Muscle of leg (tissue), 11 donors: ENCODE results near the gene MOB2. TPM values are rescaled to one million over a fixed set of nuclear protein-coding genes. Genes with fewer than 3 reads are reported as not detected.
A peak's percentile ranks its signal among the peaks of the same experiment; 100 is the strongest.

ENCODE experiments used
- DNase-seq: peaks from one replicate; pipeline ENCODE4 v3.0.0; 2013
- H3K27ac ChIP-seq: one replicate; pipeline ENCODE4 v1.5.1; 2013; ENCODE audit warnings: mild to moderate bottlenecking, low read length, control low read depth
- H3K27me3 ChIP-seq: one replicate; pipeline ENCODE4 v1.6.1; 2013; ENCODE audit warnings: low read length; ENCODE audit not compliant: control insufficient read depth, insufficient read depth
- H3K36me3 ChIP-seq: one replicate; pipeline ENCODE4 v1.6.1; 2013; ENCODE audit warnings: low read length; ENCODE audit not compliant: control insufficient read depth, insufficient read depth
- H3K4me1 ChIP-seq: one replicate; pipeline ENCODE4 v1.6.1; 2013; ENCODE audit warnings: low read length; ENCODE audit not compliant: control insufficient read depth, insufficient read depth
- H3K4me3 ChIP-seq: one replicate; pipeline ENCODE4 v1.5.1; 2013; ENCODE audit warnings: low read length, control low read depth
- H3K9me3 ChIP-seq: replicated peaks from 2 replicates; pipeline ENCODE4 v1.6.1; 2013; ENCODE audit warnings: low read depth, low read length; ENCODE audit not compliant: control insufficient read depth
- WGBS: methylation state at CpG from one replicate; pipeline ENCODE4 v1.1.5; 2013; ENCODE audit warnings: missing lambda C conversion rate; ENCODE audit not compliant: insufficient coverage; 5-methylcytosine and 5-hydroxymethylcytosine counted together
- polyA plus RNA-seq, 8 donors: library from polyadenylated mRNA; unstranded; fragments of 120-200 nt; gene quantifications; one replicate each; pipeline versions ENCODE4 v1.2.1 to v1.2.3, GENCODE V29; 2013; ENCODE audit warnings: inconsistent platforms in 1 of 8, low replicate concordance in 1 of 8; ENCODE audit not compliant: insufficient read length in 8 of 8, insufficient read depth in 1 of 8
- total RNA-seq: library from RNA; stranded (reverse); fragments of 120-200 nt; gene quantifications from one replicate; pipeline ENCODE4 v1.2.4, GENCODE V29; 2013

The MOB2 gene
- total and polyA plus RNA-seq, 9 donors, result 21.4 to 28.2 (median 25.0) TPM

DNA sequence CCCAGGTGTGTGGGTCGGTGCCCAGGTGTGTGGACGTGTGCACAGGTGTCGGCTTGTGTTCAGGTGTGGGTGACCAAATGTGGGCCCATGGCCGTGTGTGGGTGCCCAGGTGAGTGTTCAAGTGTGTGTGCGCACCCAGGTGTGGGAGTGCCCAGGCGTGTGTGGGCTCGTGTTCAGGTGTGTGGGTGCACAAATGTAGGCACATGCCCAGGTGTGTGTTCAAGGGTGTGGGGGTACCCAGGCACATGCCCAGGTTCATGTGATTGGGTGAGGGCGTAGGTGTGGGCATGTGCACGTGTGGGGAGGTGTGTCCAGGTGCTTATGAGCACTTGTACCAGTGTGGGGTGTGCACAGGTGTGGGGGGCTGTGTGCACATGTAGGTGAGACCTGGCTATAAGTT, 42.8 kb downstream of the MOB2 start:
- no peaks in the 10 kb centered on the region for H3K4me1 ChIP-seq
- 86% methylated on average over 8 of the region's 9 CpGs for WGBS
- H3K27me3 ChIP-seq, result peaks cover 4% of the 10 kb centered on the region
- no peak for DNase-seq
- no peaks in the 10 kb centered on the region for H3K36me3 ChIP-seq
- H3K4me3 ChIP-seq, result no peak overlapping the region
- H3K27ac ChIP-seq, result no peak overlapping the region
- H3K9me3 ChIP-seq, result no peaks in the 10 kb centered on the region

DNA sequence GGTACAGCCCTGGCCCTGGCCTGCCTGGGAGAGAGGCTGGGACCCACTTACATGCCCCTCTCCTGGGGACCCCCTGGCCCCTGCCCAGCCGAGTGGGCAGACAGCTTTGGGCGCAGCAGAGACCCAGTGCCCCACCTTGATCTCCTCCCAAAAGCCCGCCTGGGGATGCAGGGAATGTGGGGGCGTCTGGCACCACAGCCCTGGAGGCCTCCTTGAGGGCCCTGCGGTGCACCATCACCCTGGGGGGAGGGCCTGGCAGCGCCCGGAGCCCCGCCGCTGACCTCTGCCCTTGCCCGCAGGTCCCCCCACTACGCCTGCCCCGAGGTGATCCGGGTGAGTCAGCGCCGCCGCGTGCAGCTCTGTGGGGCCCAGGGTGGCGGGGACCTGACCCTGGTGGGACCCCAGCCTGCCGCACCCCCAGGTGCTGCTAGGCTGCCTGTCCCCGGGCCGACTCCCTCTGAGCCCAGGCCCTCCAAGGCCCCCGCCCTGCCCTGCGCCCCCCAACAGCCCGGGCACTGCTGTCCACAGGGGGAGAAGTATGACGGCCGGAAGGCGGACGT, 43.7 kb downstream of the MOB2 start:
- Histone ChIP-seq H3K9me3 (no peaks in the 10 kb centered on the region), H3K27me3 (peaks cover 4% of the 10 kb centered on the region), H3K4me1 (peaks cover 3% of the 10 kb centered on the region), H3K27ac (no peak overlapping the region), H3K4me3 (no peak overlapping the region), H3K36me3 (no peaks in the 10 kb centered on the region)
- WGBS, result 91% methylated on average over 23 of the region's 28 CpGs
- DNase-seq, result no peak

DNA sequence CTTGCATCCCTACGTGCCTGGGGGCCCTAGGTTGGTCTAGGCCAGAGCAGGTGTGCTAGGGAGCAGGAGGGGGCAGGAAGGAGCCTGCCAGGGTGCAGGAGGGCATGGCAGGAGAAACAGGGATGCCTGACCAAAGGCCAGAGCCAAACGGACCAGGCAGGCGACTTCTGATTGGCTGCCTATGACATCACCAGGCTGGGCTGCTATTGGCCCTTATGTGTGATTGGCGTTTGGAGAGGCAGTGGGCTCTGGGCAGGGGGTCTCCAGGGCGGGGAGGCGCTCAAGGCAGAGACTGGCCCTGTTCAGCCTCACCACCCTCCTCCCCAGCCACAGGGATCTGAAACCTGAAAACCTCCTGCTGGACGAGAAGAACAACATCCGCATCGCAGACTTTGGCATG, 44.4 kb downstream of the MOB2 start:
- Histone ChIP-seq H3K4me3 (no peak overlapping the region), H3K36me3 (no peaks in the 10 kb centered on the region), H3K27me3 (peaks cover 4% of the 10 kb centered on the region), H3K9me3 (no peaks in the 10 kb centered on the region), H3K27ac (no peak overlapping the region), H3K4me1 (peaks cover 9% of the 10 kb centered on the region)
- DNase-seq, result no peak
- 43% methylated on average over 6 of the region's 9 CpGs for WGBS

DNA sequence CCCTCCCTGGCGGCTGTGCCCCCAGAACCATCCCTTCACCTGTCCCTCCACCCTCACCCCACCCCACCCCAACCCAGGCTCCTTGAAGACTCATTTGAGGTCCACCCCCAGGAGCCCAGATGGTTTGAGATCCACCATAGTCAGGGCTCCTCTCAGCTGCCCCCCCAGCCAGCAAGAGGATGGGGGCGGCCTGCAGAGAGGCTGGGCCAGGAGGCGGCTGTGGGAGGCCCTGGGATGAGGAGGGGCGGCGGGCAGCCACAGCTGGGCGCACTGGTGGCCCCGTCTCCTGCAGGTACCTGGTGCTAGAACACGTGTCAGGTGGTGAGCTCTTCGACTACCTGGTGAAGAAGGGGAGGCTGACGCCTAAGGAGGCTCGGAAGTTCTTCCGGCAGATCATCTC, 46.1 kb downstream of the MOB2 start:
- DNase-seq, result no peak
- Histone ChIP-seq H3K27ac (no peak overlapping the region), H3K4me3 (no peak overlapping the region), H3K36me3 (no peaks in the 10 kb centered on the region), H3K9me3 (no peaks in the 10 kb centered on the region), H3K4me1 (peaks cover 9% of the 10 kb centered on the region), H3K27me3 (peaks cover 4% of the 10 kb centered on the region)
- WGBS, result 79% methylated on average over 8 of the region's 12 CpGs

DNA sequence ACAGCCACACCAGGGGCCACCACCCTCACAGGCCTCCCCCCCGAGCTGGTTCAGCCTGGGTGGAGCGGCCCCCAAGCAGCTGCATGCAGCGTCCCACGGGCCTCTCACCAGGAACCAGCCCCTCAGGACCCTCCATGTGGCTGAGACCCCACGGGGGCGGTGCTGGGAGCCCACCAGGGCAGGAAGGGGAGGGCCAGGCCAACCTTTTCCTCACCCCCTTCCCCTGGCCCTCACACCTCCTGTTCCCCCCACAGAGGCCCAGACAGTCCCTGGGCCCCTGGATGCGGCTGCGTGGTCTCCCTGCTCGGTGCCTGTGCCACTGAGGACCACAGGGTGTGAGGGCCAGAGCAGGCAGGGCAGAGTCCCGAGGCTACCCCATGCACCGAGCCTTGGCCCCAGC, 46.5 kb downstream of the MOB2 start:
- Histone ChIP-seq H3K27me3 (peaks cover 4% of the 10 kb centered on the region), H3K27ac (no peak overlapping the region), H3K9me3 (no peaks in the 10 kb centered on the region), H3K4me3 (no peak overlapping the region), H3K36me3 (no peaks in the 10 kb centered on the region), H3K4me1 (peaks cover 9% of the 10 kb centered on the region)
- DNase-seq, result no peak
- WGBS, result 58% methylated on average over 8 of the region's 11 CpGs

DNA sequence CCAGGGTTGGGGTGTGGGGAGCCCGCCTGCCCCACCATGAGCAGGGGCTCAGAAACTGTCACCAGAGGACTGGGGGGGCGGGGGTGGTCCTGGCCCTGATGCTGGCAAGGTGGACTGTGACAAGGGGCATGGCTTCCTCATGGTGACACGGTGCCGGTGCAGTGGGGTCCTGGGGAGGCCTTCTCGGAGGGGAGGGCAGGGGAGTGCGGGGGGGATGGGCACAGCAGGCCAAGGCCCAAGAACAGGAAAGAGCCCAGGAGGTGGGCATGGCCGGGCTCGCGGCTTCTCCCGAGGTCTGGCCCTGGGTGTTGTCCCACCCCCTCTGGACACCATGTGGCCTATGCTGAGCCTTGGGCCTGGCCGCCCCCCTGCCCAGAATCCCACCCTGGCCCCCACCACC, 47.2 kb downstream of the MOB2 start:
- peaks cover 9% of the 10 kb centered on the region for H3K4me1 ChIP-seq
- peaks cover 4% of the 10 kb centered on the region for H3K27me3 ChIP-seq
- H3K27ac ChIP-seq, result no peak overlapping the region
- H3K36me3 ChIP-seq, result no peaks in the 10 kb centered on the region
- H3K9me3 ChIP-seq, result no peaks in the 10 kb centered on the region
- no peak overlapping the region for H3K4me3 ChIP-seq
- 59% methylated on average over 11 of the region's 11 CpGs for WGBS
- no peak for DNase-seq

DNA sequence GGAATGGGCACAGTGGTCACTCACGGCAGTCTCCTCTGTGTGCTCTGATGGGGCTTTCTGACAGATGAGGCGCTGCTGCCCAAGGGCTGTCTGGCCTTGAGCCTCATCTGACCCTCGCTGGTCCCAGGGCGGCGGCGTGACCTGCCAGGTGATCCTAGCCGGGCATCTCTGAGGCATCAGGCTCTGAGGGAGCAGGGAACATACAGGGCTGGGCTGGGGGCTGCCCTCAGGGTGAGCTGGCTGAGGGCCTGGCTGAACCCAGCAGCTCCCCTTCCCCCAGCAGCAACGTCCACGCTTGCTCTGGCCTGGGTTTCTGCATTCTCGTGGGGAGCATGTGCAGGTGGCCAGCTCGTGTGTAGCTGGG, 47.6 kb downstream of the MOB2 start:
- Histone ChIP-seq H3K27me3 (peaks cover 4% of the 10 kb centered on the region), H3K9me3 (no peaks in the 10 kb centered on the region), H3K27ac (no peak overlapping the region), H3K4me3 (no peak overlapping the region), H3K4me1 (peaks cover 9% of the 10 kb centered on the region), H3K36me3 (no peaks in the 10 kb centered on the region)
- WGBS, result 66% methylated on average over 10 of the region's 11 CpGs
- no peak for DNase-seq

DNA sequence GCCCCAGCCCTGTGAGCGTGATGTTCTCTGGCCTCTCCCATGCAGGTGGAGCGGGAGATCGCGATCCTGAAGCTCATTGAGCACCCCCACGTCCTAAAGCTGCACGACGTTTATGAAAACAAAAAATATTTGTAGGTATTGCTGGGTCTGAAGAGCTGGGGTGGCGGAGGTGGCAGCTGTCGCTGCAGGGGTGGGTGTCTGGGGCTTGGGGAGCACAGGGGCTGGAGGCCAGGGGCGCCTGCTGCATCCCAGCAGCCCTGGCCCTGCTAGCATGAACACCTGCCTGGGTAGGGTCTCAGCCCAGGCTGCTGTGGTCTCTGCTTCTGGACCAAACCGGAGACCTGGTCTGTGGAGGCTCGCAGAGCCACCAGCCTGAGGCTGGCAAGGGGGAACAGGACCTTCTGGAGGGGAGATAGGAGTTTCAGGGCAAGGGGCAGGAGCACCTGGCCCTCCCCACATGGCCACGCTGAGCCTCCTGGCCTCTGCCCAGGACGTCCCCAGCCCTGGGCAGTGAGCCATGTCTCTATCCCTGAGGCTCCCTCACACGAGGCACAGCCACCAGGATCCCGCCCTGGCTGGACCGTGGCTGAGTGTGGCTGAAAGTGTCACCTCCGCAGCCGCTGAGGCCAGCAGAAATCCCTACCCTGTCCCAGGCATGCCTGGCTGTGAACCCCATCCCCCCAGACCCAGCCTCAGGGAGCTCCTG, 48.2 kb downstream of the MOB2 start:
- Histone ChIP-seq H3K27me3 (peaks cover 4% of the 10 kb centered on the region), H3K27ac (no peak overlapping the region), H3K4me3 (no peak overlapping the region), H3K9me3 (no peaks in the 10 kb centered on the region), H3K4me1 (peaks cover 9% of the 10 kb centered on the region), H3K36me3 (no peaks in the 10 kb centered on the region)
- WGBS, result 58% methylated on average over 19 of the region's 19 CpGs
- DNase-seq, result no peak

DNA sequence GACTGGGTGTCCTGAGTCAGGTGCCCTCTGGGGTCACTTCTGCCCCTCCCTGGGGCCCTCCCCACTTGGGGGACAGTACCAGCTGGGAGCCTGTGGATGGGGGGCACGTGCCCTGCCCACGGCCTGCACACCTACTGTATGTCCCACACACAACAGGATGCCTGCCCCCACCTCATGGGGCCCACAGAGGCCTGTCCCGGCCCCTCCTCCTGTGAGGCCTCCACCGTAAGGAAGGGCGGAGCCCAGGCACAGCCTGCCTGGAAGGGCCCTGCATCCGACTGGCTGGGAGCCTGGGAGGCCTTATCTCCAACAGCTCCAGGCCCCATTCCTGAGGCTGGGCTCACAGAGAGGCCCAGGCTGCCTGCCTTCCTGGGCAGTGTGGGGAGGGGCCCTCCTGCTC, 49.1 kb downstream of the MOB2 start:
- Histone ChIP-seq H3K27ac (no peak overlapping the region), H3K27me3 (peaks cover 4% of the 10 kb centered on the region), H3K4me1 (peaks cover 9% of the 10 kb centered on the region), H3K4me3 (no peak overlapping the region), H3K36me3 (no peaks in the 10 kb centered on the region), H3K9me3 (no peaks in the 10 kb centered on the region)
- DNase-seq, result peak; percentile 38
- 17% methylated on average over 2 of the region's 6 CpGs for WGBS

DNA sequence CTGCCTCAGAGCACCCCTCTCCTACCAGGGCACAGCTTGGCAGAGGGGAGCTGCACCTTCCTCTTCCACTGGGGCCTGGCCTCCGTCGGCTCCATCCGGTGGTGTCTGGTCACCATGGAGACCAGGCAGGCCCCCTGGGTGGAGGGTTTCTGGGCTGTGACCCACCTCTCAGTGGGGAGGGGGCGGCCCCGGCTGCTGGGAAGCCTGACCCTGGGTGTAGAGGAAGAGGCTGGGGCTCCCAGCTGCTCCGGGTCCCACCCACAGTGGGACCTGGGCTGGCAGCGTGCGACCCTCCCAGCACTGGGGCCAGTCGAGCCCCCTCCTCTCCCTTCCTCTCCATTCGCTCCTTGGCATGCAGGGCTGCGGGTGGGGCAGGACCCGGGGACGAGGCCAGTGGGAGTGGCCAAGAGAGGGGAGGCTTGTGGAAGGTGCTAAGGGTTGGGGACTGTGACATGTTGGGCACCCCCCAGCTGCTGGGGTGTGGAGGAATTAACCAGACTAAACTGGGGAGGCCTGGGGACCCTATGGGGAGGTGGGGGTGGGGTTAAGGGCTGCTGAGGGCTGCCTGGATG, 50.0 kb downstream of the MOB2 start:
- DNase-seq, result no peak
- no peaks in the 10 kb centered on the region for H3K36me3 ChIP-seq
- no peak overlapping the region for H3K27ac ChIP-seq
- WGBS, result 5% methylated on average over 4 of the region's 13 CpGs
- H3K4me3 ChIP-seq, result no peak overlapping the region
- no peaks in the 10 kb centered on the region for H3K9me3 ChIP-seq
- peaks cover 4% of the 10 kb centered on the region for H3K27me3 ChIP-seq
- peaks cover 9% of the 10 kb centered on the region for H3K4me1 ChIP-seq
